NCI-H146 (cell line): ENCODE results near the gene SMIM44.
A peak's percentile ranks its signal among the peaks of the same experiment; 100 is the strongest.
"Not testable (repeated sequence)": the region's sequence is repeated elsewhere in the genome, so short reads cannot be mapped to it uniquely, and the experiment has no call there.

ENCODE experiments used
- DNase-seq: peaks from one replicate; lab custom pipeline; 2025; lab: John Stamatoyannopoulos, UW

SMIM44 gene

GRCh38 chr19:3483226-3483628 lies at the start of gene SMIM44:
Gene SMIM44, minus strand, starts transcription at chr19:3483441. Its CDS starts 38 bp downstream, at chr19:3483403.
- peak; percentile 67 for DNase-seq

- DNase-seq = no peak
These were observed 49.8 kb upstream of the SMIM44 start for GRCh38 chr19:3533033-3533432.

GRCh38 chr19:3532154-3532786 lies 49.0 kb upstream of the SMIM44 start:
- no peak for DNase-seq

GRCh38 chr19:3531716-3532115 lies 48.5 kb upstream of the SMIM44 start:
- no peak for DNase-seq

GRCh38 chr19:3530389-3530788 lies 47.1 kb upstream of the SMIM44 start:
- no peak for DNase-seq

GRCh38 chr19:3529299-3529698 lies 46.1 kb upstream of the SMIM44 start:
- not testable (repeated sequence) for DNase-seq

- no peak for DNase-seq
These were observed 45.4 kb upstream of the SMIM44 start for GRCh38 chr19:3528539-3529211.

- DNase-seq = no peak
These were observed 44.8 kb upstream of the SMIM44 start for GRCh38 chr19:3528080-3528479.

GRCh38 chr19:3527238-3527910 lies 44.1 kb upstream of the SMIM44 start:
- DNase-seq = no peak

GRCh38 chr19:3526507-3527237 lies 43.4 kb upstream of the SMIM44 start:
- no peak for DNase-seq

- DNase-seq = no peak
These were observed 41.7 kb upstream of the SMIM44 start for GRCh38 chr19:3524904-3525451.

GRCh38 chr19:3524078-3524842 lies 41.0 kb upstream of the SMIM44 start:
- no peak for DNase-seq

- no peak for DNase-seq
These were observed 40.3 kb upstream of the SMIM44 start for GRCh38 chr19:3523361-3524077.

- DNase-seq = no peak
These were observed 39.5 kb upstream of the SMIM44 start for GRCh38 chr19:3522421-3523360.

- DNase-seq = no peak
These were observed 37.8 kb upstream of the SMIM44 start for GRCh38 chr19:3521104-3521445.

GRCh38 chr19:3520166-3521103 lies 37.2 kb upstream of the SMIM44 start:
- DNase-seq = no peak

- no peak for DNase-seq
These were observed 35.9 kb upstream of the SMIM44 start for GRCh38 chr19:3519126-3519525.

- DNase-seq = no peak
These were observed 35.4 kb upstream of the SMIM44 start for GRCh38 chr19:3518659-3519058.

GRCh38 chr19:3518255-3518654 lies 35.0 kb upstream of the SMIM44 start:
- DNase-seq = no peak
